ELR (cell line): ENCODE results near the gene INTS3.
"Not testable (repeated sequence)": the region's sequence is repeated elsewhere in the genome, so short reads cannot be mapped to it uniquely, and the experiment has no call there.

Experiments used
- DNase-seq: peaks from one replicate; pipeline ENCODE4 v3.0.0-alpha.2; 2015; ENCODE audit warnings: low read depth

Gene INTS3

DNA sequence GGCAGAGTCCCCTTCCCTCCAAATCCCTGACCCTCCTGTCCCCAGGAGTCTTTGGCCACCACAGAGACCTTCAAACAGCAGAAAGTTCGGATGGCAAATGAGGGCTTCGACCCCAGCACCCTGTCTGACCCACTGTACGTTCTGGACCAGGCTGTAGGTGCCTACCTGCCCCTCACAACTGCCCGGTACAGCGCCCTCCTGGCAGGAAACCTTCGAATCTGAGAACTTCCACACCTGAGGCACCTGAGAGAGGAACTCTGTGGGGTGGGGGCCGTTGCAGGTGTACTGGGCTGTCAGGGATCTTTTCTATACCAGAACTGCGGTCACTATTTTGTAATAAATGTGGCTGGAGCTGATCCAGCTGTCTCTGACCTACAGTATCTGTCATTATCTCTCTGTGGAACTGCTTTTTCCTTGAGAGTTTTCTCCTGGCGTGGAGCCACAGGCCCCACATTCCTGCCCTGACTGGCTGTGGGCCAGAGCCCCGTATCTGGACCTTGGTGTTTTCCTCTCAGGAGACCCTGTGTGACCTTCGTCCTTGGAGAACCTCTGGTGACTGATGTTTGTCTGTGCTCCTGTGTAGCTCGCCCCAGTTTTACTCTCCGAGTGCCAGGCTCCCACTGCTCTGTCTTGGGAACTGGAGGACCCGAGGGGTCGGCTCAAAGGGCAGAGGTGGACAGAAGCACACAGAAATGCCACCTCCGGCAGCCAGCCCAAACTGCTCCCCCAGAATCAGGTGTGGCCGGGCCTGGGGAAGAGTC, 52.1 kb downstream of the INTS3 start:
- DNase-seq = no peak

DNA sequence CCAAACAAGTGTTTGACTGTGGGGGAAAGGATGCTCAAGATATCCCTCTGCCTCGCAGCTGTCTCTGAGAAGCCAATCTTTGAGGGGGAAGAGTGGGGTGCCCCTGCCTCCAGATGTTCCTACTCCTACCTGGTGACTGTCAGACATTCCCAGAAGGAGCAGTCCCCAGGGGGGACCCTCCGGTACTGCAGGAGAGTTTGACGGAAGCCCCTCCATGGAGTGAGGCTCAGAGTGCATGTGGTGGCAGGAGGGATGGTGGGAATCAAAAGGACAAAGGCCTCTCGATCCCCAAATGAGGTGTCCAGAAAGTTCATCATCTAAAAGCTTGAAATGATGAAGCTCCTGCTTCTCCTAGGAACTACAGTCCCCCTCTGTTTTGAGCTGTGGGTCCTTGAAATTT, 52.7 kb downstream of the INTS3 start:
- no peak for DNase-seq

DNA sequence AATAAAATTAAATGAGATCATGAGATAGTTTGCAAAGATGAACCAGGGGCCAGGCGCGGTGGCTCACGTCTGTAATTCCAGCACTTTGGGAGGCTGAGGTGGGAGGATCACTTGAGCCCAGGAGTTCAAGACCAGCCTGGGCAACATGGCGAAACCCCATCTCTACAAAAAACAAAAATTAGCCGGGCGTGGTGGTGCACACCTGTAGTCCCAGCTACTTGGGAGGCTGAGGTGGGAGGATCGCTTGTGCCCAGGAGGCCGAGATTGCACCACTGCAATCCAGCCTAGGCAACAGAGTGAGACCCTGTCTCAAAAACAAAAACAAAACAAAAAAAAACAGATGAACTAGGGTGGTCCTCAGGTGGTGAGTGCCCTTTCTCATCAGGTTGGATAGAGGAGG, 54.8 kb downstream of the INTS3 start:
- not testable (repeated sequence) for DNase-seq

DNA sequence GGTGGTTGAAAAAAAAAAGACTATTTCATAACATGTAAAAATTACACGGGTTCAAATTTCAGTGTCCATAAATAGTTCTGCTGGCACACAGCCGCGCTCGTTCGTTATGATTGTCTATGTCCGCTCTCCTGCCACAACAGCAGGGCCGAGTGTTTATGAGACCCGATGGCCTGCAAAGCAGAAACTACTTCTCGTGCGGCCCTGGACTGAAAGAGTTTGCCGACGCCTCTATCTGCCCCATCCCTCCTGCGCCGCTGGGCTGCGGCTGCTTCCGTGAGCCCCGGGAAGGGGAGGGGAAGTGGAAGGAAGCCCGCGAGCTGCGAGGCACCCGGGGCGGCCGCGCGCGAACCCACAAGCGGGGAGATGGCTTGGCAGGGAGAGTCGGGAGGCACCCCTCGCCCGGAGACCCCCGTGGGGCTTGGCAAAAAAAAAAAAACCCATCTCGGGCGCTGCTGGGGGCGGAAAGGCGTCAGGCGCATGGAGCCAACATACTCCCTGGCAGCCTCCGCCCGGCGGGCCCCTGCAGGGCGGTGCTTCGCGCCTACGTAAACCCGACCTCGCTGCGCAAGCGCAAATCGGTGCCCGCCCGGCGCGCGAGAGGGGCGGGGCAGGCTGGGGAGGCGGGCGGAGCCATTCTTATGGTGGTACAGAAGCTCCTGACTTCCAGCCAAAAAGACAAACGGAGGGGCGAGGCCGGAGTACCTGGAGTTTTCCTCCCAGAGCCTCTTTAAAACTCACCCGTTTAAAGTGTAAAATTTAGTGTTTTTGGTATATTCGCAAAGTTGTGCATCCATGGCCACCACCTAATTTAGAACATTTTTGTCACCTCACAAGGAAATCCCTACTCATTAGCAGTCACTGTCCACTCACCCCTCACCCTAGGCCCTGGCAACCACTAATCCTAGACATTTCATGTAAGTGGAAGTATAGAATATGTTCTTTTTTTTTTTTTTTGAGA, 55.7 kb downstream of the INTS3 start:
- DNase-seq = peak; percentile 90

DNA sequence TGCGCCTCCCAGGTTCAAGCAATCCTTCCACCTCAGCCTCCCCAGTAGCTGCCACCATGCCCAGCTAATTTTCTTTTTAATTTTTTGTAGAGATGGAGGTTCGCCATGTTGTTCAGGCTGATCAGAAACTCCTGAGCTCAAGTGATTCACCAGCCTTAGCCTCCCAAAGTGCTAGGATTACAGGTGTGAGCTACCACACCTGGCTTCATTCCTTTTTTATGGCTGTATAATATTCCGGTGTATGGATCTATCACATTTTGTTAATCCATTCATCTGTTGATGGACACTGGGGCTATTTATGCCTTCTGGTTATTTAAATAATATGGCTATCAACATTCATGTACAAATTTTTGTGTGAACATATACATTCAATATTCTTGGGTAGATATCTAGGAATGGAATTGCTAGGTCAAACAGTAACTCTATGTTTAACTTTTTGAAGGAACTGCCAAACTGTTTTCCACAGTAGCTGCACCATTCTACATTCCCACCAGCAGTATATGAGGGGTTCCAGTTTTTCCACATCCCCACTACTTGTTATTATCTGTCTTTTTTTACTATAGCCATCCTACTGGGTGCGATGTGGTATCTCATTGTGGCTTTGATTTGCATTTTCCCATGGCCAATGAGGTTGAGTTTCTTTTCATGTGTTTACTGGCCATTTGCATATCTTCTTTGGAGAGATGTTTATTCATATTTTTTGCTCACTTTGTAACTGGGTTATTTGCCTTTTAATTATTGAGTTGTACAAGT, 58.4 kb downstream of the INTS3 start:
- no peak for DNase-seq

DNA sequence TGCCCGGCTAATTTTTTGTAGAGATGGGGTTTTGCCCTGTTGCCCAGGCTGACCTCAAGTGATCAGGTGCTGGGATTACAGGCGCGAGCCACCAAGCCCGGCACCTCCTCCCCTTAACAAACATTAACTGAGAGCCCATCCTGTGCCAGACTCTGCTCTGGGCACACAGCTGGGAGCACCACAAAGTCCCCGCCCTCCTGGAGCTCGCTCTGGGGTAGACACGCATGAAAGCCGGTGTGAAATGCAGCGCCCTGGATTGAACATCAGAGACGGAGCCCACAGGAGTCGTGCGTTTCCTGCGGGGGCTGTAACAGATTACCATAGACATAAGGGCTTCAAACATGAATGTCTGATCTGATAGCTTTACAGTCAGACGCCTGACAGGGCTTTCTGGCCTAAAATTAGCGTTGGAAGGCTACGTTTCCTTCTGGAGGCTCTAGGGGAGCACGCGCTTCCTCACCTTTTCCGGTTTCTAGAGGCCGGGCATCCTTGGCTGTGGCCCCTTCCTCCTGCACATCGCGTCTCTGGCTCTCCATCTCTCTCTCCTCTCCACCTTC, 61.7 kb downstream of the INTS3 start:
- DNase-seq = no peak

DNA sequence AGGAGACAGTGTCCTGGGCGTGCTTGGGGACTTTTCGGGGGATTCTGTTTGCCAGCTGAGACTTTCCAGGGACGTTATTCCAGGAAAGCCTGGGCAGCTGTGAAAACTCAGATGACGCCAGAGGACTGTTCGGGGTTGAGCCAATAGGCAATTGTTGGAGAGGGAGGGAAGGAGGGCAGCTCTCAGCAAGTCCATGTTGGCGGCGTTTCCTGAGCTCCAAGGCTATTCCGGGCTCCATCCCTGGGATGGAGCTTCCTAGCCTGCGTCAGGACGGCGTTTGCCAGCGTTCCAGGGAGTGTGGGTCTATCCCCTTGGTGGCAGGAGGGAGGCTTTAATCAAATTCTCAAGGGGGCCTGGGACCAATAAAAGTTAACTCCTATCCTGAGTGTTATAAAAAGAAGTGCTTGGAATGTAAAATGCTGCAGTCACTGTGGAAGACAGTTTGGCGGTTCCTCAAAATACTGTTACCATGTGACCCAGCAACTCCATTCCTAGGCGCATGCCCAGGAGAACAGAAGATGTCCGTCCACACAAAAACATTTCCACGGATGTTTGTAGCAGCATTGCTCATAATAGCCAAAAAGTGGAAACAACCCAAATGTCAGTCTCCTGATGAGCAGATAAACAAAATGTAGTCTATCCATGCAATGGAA, 62.6 kb downstream of the INTS3 start:
- DNase-seq = peak; percentile 46

DNA sequence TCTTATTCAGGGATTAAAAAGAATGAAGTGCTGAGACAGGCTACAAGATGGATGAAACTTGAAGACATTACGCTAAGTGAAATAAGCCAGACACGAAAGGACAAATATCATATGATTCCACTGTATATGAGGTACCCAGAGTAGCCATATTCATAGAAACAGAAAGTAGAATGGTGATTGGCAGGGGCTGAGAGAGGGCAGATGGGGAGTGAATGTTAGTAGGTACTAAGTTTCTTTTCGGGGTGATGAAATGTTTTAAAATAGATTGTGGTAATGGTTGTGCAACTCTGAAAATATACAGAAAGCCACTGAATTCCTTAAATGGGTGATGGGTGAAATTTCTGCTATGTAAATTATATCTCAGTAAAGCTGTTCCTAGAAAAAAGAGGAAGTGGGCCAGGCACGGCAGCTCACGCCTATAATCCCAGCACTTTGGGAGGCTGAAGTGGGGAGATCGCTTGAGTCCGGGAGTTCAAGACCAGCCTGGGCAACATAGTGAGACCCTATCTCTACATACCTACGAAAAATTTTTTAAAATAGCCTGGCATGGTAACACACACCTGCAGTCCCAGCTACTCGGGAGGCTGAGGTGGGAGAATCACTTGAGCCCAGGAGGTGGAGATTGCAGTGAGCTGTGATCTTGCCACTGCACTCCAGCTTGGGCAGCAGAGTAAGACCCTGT, 63.3 kb downstream of the INTS3 start:
- DNase-seq = peak; percentile 63

DNA sequence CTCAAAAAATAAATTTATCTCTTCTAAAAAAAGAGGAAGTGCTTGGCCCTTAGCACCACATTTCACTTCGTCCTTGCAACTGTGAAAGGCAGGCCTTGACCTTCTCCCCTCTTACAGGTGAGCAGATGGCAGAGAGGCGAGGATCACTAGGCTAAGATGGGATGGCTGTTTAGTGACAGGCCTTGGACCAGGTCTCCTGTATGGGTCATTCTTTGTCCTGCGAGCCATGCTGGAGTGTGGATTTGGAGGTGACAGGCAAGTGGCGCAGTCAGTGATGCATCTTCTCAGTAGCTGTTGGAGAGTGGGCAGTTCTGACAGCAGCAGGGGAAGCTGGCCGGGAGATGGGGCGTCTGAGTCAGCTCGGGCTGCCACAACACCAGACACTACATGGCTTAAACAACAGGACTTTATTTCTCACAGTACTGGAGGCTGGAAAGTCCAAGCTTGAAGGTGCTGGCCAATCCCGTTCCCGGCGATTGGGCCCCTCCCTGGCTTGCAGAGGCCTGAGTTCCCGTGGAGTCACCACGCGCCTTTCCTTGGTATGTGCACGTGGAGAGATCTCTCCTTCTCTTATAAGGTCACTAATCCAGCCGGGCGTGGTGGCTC, 63.9 kb downstream of the INTS3 start:
- DNase-seq = peak; percentile 72

DNA sequence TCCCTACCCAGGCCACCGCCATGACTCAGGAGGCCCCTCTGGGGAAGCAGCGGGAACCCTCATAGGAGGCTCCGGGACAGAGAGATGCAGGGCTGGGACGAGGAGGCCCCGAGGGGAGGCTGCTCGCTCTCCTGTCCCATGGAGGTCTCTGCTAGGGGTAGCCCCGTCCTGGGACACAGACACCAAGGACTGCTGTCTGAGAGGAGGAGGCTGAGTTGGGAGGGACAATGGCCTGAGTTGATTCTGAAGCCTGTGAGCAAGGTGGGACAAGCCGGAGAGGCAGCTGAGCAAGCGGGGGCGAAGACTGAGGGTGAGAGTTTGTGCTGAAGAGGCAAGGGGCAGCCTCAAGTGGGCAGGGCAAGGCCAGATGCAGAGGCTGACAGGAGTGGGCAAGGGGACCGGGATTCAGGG, 64.8 kb downstream of the INTS3 start:
- DNase-seq = no peak

DNA sequence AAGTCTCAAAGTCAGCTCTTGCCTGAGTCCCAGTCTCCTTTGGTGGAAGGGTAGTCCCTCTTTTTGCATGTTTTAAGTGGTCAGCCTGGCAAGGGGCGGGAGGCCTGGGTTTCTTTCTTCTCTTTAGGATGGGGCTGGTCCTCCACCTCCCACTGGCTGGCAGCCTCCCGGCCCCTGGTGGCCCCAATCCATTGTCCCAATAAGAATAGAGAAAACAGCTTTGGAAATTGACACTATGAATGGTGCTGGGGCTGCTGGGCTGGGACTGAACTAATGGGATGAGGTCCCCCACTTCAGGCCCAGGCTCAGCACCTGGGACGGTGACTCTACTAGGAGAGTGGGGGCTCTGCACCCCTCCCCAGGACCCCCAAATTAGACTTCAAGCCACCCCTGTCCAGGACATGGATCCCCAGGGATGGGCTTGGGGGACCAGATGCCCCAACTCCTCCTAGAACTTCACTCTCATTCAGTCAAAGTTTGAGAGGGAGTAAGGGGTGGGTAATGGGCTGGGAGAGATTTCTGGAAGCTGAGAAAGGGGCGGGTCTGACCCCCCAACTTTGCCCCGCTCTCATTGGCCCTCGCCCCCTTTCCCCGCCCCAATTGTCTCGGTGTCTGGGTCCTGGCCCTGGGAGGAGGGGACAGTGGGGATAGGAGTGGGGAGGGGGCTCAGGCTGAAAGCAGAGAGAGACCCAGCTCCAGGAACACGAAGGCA, 65.6 kb downstream of the INTS3 start:
- no peak for DNase-seq

DNA sequence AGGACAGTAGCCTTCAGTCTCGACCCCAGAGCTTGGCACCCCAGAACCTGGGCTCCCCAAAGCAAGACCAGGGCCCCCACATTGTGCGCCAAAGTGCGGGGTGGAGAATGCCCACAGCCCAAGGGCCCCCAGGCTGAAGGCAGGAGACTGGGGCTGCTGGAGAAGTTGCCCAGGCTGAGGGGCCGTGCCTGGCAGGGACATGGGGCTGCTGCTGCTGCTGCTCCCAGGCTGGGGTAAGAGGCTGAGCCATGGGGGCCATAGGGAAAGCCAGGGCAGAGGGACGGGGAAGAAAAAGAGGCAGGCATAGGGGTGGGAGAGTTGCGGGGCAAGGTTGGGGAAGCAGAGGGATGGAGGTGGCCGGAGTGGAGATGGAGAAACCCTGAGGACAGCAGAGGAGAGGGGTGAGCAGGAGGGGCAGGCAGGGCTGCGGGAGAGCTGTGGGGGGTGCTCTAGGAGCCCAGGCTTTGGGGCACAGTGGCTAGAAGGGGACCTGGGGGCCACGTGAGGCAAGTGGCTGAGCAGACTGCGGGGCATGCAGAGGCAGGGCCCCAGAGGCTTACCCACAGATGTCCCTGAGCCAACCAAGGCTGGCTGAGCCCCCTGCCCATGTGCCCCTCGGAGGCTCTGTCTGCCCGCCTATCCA, 66.2 kb downstream of the INTS3 start:
- no peak for DNase-seq

DNA sequence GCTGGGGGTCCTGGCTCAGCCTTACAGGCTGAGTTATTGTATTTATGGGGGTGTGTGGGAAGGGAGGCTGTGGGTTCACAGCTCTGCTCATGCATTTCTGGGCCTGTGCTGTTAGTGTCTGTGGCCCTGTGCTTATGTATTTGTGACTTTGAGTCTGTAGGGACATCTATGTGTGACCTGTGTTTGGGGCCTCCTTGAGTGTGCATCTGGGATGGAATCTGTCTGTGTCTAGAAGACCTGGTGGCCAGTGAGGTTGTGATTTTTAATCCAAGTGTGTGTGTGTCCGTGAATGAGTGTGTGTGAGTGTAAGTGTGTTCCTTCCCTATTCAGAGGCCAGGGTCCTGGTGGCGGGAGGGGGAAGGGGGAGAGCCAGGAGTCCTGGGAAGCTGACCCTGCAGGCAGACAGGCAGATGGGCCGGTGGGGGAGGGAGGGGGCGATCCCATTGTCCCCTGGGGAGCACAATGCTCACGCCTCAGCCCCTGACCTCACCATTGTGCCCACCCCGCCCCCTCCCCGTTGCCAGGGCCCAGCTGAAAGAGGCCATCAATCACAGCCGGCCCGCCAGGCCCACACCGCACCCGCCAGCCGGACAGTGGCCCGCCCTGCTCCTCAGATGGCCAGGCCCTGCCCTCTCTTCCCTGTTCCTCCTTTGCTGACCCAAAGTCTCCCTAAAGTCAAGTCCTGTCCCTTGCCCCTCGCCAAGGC, 66.9 kb downstream of the INTS3 start:
- DNase-seq = no peak

DNA sequence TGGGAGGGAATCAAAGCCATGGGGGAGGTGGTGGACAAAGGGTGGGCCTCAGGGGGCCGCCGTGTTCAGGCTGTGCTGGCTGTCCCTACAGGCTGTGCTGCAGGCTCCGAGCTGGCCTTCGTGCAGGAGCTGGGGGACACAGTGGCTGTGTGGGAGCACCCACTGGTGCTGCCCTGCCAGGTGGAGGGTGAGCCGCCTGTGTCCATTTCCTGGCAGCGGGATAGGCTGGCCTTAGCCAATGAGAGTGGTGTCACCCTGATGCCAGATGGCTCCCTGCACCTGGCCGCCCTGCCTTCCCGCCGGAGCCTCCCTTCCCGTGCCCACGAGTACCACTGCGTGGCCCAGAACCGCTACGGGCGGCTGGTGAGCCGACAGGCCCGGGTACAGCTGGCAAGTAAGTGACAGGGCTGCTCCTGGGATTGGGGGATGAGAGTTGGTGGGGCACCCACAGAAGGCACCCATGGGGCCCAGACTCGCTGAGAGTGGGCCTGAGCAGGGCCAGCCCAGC, 67.5 kb downstream of the INTS3 start:
- DNase-seq = no peak

DNA sequence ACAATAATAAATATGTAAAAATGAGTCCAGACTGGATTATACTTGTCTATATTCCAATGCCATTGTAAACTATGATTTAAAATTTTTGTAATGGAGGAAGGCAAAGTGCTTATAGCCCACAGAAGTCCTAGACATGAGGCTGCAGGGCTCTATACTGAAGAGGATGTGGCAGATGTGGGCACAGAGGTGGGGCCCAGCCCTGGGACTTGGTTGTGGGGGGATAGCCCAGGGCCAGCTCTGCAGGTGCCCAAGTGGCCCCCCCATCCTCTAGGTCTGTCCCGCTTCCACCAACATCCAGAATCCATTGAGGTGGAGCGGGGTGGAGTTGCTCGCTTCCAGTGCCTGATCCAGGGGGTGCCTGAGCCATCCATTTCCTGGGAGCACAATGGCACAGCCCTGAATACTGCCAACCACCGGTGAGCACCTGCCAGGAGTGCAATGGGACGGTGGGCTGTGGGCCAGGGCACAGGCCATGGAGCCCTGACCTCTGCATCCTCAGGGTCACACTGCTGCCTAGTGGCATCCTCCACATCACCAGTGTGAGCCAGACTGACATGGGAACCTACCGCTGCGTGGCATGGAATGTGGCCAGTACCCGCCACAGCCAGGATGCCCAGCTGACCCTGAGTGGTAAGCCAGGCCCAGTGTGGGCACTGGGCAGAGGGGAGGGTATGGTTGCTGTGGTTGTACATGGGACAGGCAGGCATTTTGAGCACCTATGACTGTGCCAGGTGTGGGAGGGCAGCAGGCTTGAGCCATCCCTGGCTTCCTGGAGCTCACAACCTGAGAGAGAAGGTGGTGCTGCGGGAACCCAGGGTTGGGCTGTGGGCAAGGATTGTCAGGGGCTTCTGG, 68.3 kb downstream of the INTS3 start:
- DNase-seq = no peak

DNA sequence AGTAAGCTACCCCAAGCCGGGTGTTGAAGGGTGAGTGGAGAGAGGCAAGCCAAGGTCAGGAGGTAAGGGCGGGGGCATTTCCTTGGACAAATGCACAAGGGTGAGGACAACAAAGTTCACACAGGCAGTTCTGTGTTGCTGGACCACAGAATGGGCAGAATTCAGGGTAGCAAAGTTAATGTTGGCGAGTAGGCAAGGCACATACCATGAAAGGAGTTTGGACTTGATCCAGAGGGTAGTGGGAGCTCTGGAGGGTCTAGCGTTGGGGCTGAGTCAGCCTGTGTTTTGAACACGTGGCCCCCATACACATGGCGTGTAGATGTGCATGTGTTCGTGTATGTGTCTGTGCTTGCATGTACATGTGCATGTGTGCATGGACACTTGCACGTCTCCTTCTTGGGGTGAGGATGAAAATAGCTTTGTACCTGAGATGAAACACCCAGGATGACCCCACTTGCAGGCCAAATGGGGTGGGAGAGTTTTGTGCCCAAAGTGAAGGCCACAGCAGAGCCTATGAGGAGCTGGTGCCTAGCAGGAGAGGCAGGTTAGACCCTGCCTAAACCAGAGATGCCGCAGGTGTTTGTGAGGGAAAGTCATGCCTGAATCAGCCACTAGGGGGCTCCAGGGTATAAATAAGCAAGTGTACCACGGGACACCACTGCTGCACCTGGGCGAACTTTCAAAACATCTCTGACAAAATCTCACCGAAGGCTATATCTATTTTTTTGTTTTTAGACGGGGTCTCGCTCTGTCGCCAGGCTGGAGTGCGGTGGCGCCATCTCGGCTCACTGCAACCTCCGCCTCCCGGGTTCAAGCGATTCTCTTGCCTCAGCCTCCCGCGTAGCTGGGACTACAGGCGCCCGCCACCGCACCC, 69.2 kb downstream of the INTS3 start:
- peak; percentile 81 for DNase-seq

DNA sequence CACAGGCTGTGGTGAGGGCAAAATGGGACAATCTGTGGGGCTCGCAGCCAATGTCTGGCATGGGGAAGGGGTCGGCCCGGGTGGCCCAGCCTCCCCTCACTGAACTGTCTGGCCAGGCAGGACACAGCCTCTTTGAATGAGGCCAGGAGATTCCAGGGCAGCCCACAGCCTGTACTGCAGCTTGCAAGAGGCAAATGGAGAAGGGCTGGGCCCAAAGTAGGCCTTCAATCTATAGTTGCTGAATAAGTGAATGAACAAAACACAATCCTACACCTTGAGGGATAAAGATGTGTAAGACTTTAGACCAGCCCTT, 70.6 kb downstream of the INTS3 start:
- DNase-seq = no peak
